Nephron progenitor cell (in vitro differentiated cells): ENCODE results near the gene STRA8.

Experiments
- DNase-seq: peaks from one replicate; pipeline ENCODE4 v3.0.0; 2021
- H3K27ac Mint-ChIP-seq: 2 replicates; pipeline ENCODE4 v1.8.0; 2021; ENCODE audit warnings: mild to moderate bottlenecking, moderate library complexity, mixed read lengths
- H3K27me3 Mint-ChIP-seq: 2 replicates; pipeline ENCODE4 v1.8.0; 2021; ENCODE audit warnings: mild to moderate bottlenecking, low read depth, mixed read lengths; ENCODE audit not compliant: poor library complexity
- H3K36me3 Mint-ChIP-seq: 2 replicates; pipeline ENCODE4 v1.8.0; 2021; ENCODE audit warnings: low read depth, mixed read lengths
- H3K4me1 Mint-ChIP-seq: 2 replicates; pipeline ENCODE4 v1.8.0; 2021; ENCODE audit warnings: mixed read lengths
- H3K4me3 Mint-ChIP-seq: 2 replicates; pipeline ENCODE4 v1.8.0; 2021; ENCODE audit warnings: mild to moderate bottlenecking, moderate library complexity, mixed read lengths
- H3K9me3 Mint-ChIP-seq: 2 replicates; pipeline ENCODE4 v1.8.0; 2021; ENCODE audit warnings: mild to moderate bottlenecking, moderate library complexity, mixed read lengths
- CTCF ChIP-seq: fragments of 200-600 bp; sonication (generic); IDR thresholded peaks from 2 replicates; pipeline ENCODE4 v1.5.0; 2021; ENCODE audit warnings: antibody characterized with exemption

STRA8 gene

GRCh38 chr7:135285547-135286233, 52.1 kb downstream of the STRA8 start:
- peaks cover 10% of the 10 kb centered on the region for H3K27me3 Mint-ChIP-seq
- H3K27ac Mint-ChIP-seq = no peak overlapping the region
- no peak for DNase-seq
- no peaks in the 10 kb centered on the region for H3K36me3 Mint-ChIP-seq
- no peak for TF ChIP-seq CTCF
- peaks cover 5% of the 10 kb centered on the region for H3K4me1 Mint-ChIP-seq
- H3K9me3 Mint-ChIP-seq = no peaks in the 10 kb centered on the region
- H3K4me3 Mint-ChIP-seq = no peak overlapping the region

GRCh38 chr7:135286876-135287275, 53.2 kb downstream of the STRA8 start:
- H3K4me1 Mint-ChIP-seq = peaks cover 5% of the 10 kb centered on the region
- no peak for TF ChIP-seq CTCF
- H3K27me3 Mint-ChIP-seq = peaks cover 6% of the 10 kb centered on the region
- no peaks in the 10 kb centered on the region for H3K36me3 Mint-ChIP-seq
- H3K4me3 Mint-ChIP-seq = no peak overlapping the region
- H3K9me3 Mint-ChIP-seq = no peaks in the 10 kb centered on the region
- H3K27ac Mint-ChIP-seq = no peak overlapping the region
- DNase-seq = no peak

GRCh38 chr7:135290594-135290993, 57.0 kb downstream of the STRA8 start:
- peaks cover 3% of the 10 kb centered on the region for H3K9me3 Mint-ChIP-seq
- DNase-seq = no peak
- TF ChIP-seq CTCF = no peak
- no peak overlapping the region for H3K4me3 Mint-ChIP-seq
- H3K4me1 Mint-ChIP-seq = no peaks in the 10 kb centered on the region
- peaks cover 7% of the 10 kb centered on the region for H3K27me3 Mint-ChIP-seq
- no peak overlapping the region for H3K27ac Mint-ChIP-seq
- no peaks in the 10 kb centered on the region for H3K36me3 Mint-ChIP-seq

GRCh38 chr7:135291809-135292253, 58.2 kb downstream of the STRA8 start:
- H3K36me3 Mint-ChIP-seq = no peaks in the 10 kb centered on the region
- no peak overlapping the region for H3K4me3 Mint-ChIP-seq
- H3K27me3 Mint-ChIP-seq = peaks cover 7% of the 10 kb centered on the region
- TF ChIP-seq CTCF = no peak
- no peak for DNase-seq
- peaks cover 6% of the 10 kb centered on the region for H3K9me3 Mint-ChIP-seq
- no peak overlapping the region for H3K27ac Mint-ChIP-seq
- H3K4me1 Mint-ChIP-seq = no peaks in the 10 kb centered on the region

GRCh38 chr7:135299235-135299634, 65.6 kb downstream of the STRA8 start:
- no peaks in the 10 kb centered on the region for H3K4me1 Mint-ChIP-seq
- H3K9me3 Mint-ChIP-seq = peaks cover 26% of the 10 kb centered on the region
- H3K36me3 Mint-ChIP-seq = peaks cover 6% of the 10 kb centered on the region
- peaks cover 8% of the 10 kb centered on the region for H3K27me3 Mint-ChIP-seq
- H3K4me3 Mint-ChIP-seq = no peak overlapping the region
- no peak for DNase-seq
- no peak overlapping the region for H3K27ac Mint-ChIP-seq
- TF ChIP-seq CTCF = no peak
